GM19324 (cell line): ENCODE results near the gene ADPRS.

Experiments
- ATAC-seq: cut with Tn5 transposase; IDR thresholded peaks from one replicate; pipeline ENCODE4 v1.9.1; 2021; ENCODE audit warnings: mild to moderate bottlenecking, moderate library complexity; ENCODE audit not compliant: unreplicated experiment, low FRiP score

The ADPRS gene

GRCh38 chr1:36086529-36087232 is 2.0 kb upstream of the ADPRS start:
- no peak for ATAC-seq

GRCh38 chr1:36087233-36088123 is 1.2 kb upstream of the ADPRS start:
- ATAC-seq, result no peak

DNA sequence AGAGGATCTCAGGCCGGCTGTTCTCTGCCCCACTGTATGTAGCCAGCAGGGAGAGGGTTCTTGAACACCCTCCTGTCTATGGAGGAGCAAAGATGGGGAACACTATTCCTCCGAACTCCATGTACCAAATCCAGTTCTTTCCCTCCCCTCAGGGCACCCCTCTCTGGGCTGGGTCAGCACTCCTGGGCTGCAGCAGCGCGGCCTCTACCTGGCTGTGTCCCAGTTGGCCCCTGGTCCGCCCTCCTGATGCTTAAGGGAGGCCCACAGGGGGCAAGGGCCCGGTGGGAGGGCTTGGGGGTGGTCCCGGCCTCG is 471 bp upstream of the ADPRS start:
- ATAC-seq, result no peak

DNA sequence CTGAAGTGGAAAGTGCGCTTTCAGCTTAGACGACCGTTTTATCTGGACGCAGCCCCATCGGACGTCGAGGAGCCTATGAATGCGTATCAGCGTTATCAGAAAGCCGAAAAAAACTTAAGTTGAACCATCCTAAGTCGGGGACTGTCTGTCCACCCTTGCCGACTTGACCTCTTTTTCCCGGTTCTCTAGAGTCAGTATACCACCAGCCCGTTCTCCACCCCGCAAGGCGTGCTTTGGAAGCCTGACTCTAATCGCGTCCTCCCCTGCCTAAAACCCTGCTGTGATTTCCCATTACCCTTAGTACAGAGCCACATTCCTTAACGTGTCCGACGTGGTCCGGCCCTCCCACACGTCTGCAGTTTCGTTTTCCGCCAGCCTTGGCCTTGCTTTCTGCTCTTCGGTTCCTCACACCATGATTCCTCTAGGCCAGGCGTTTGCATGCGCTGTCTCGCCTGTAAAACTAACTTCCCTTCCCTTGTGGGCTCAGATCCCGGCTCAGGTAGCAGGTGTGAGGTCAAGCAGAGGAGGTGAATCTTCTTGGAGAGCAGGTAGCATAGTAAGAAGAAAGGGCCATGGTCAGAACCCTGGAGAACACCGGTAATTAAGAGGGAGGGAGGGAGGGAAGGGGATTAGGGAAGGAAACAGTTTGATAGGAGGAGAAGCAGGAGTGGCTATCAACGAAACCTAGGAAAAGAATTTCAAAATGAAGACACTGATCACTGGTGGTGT is 865 bp downstream of the ADPRS start:
- no peak for ATAC-seq

DNA sequence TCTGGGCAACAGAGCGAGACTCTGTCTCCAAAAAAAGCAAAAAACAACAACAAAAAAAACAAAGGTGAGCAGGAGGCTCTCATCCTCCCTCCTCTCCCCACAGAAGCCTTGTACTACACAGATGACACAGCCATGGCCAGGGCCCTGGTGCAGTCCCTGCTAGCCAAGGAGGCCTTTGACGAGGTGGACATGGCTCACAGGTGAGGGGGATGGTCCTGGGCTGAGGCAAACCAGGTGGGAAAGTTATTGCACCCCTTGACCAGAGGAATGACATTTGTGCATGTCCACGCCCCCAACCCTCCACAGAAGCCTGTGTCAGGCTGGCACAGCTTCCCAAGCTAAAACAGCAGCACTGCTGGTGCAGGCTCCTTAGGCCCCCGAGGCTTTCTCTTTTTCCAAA is 2.4 kb downstream of the ADPRS start:
- no peak for ATAC-seq

DNA sequence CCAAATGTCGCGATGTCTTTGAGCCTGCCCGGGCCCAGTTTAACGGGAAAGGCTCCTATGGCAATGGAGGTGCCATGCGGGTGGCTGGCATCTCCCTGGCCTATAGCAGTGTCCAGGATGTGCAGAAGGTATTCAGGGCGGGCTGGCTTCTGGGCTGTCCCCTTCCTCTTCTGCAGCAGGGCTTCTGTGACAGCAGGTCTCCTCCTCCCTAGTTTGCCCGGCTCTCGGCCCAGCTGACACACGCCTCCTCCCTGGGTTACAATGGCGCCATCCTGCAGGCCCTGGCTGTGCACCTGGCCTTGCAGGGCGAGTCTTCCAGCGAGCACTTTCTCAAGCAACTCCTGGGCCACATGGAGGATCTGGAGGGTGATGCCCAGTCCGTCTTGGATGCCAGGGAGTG is 3.0 kb downstream of the ADPRS start:
- no peak for ATAC-seq

- ATAC-seq, result no peak
These were observed 3.6 kb downstream of the ADPRS start for GRCh38 chr1:36092166-36092797.

DNA sequence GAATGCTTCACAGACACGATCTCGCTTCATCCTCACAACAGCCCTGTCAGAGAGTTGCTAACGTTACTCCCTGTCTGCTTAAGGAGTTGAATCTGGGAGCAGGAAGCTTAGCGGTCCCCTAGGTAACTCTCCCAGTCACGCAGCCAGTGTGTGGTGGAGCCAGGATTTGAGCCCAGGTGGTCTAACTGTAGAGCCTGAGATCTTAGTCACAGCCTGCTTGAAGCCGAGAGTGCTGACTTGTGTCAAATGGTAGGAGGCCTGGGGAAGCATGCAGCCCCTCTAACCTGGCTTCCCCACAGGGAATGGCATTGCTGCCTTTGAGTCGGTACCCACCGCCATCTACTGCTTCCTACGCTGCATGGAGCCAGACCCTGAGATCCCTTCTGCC is 4.1 kb downstream of the ADPRS start:
- ATAC-seq, result no peak

- no peak for ATAC-seq
These were observed 4.5 kb downstream of the ADPRS start for GRCh38 chr1:36093226-36093625.

DNA sequence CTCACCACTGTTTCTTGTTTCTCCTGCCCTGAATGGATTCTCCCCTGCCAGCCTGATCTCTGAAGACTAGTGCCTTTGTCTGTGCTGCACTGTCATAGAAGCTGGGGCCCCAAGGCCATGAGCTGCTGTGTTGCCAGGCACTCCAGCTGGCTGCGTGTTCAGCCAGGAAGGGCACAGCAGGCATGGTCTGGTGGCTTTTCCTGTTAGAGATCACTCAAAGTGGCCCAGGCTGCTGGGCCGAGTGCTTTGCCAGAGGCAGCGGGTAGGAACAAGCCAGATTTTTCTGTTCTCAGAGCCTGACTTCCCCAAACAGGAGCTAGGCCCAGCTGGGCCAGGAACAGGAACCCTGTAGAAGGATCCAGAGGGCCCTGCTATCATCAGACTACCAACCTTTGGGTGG is 5.2 kb downstream of the ADPRS start:
- ATAC-seq, result no peak

GRCh38 chr1:36094621-36095061 is 5.9 kb downstream of the ADPRS start:
- no peak for ATAC-seq

GRCh38 chr1:36095760-36096405 is 7.2 kb downstream of the ADPRS start:
- ATAC-seq, result no peak

GRCh38 chr1:36096500-36097432 is 8.1 kb downstream of the ADPRS start:
- no peak for ATAC-seq

GRCh38 chr1:36097693-36098585 is 9.2 kb downstream of the ADPRS start:
- no peak for ATAC-seq

- no peak for ATAC-seq
These were observed 10.1 kb downstream of the ADPRS start for GRCh38 chr1:36098650-36099365.

GRCh38 chr1:36099681-36100341 is 11.1 kb downstream of the ADPRS start:
- no peak for ATAC-seq

DNA sequence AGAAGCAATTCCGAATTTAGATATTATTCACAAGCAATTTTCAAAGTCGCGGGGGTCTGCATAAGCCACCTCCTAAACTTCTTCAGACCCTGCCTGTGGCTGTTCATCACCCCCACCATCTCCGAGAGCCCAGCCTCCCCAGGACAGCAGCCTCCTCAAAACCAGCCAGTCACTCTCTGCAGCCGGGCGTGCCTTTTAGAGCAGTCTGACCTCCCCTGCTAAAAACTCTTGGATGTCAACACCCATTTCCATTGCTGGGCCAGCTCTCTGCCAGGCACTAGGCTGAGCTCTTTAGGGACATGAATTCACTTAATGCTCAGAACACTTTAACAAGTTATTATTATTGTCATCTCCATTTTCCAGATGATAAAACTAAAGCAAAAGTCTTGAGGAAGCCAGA is 11.7 kb downstream of the ADPRS start:
- no peak for ATAC-seq
